Measurements from ENCODE around the gene RNH1.
A peak's percentile ranks its signal among the peaks of the same experiment; 100 is the strongest.

DNA sequence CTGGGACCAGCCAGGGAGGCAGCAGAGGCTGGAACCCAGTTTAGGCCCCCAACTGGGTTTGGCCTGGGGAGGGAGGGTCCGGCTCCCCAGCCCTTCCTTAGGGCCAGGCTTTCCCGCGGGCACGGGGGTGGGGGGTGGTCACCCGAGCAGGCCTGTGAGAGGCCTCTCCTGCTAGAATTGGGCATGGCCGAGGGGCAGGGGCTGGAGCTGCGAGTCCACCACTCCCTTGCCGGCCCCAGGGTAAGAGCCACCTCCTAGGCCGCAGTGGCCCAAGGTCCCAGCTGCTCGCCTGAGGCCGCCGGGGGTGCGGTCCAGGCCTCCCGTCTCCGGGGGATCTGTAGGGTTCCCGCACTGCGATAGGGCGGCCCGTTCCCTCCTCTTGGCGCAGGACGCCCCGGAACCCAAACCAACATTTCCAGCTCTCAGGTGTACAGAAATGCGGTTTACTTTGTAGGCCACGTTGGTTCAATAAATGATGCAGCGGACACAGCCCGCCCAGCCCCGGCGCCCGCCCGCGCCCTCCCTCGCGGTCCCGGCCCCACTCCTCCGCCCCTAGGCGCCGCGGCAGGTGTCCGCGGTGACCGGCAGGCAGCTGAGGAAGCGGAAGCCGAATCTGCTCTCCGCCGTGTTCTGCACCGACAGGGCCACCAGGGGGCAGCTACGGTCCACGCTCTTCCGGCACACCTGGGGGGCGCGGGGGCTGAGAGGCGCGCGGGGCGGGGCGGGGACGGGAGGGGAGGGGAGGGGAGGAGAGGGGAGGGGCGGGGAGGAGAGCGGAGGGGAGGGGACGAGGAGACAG, 47.6 kb upstream of the RNH1 start:
- TF ChIP-seq, protein P1, sequence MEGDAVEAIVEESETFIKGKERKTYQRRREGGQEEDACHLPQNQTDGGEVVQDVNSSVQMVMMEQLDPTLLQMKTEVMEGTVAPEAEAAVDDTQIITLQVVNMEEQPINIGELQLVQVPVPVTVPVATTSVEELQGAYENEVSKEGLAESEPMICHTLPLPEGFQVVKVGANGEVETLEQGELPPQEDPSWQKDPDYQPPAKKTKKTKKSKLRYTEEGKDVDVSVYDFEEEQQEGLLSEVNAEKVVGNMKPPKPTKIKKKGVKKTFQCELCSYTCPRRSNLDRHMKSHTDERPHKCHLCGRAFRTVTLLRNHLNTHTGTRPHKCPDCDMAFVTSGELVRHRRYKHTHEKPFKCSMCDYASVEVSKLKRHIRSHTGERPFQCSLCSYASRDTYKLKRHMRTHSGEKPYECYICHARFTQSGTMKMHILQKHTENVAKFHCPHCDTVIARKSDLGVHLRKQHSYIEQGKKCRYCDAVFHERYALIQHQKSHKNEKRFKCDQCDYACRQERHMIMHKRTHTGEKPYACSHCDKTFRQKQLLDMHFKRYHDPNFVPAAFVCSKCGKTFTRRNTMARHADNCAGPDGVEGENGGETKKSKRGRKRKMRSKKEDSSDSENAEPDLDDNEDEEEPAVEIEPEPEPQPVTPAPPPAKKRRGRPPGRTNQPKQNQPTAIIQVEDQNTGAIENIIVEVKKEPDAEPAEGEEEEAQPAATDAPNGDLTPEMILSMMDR (IDR thresholded peaks at IDR 0.05), result peak; percentile 19 to 71
- TF ChIP-seq POLR2AphosphoS5 (IDR thresholded peaks at IDR 0.05) (no peak), POLR2A (IDR thresholded peaks at IDR 0.05) (no peak)
